Measurements from ENCODE around the gene LHCGR. TPM values are rescaled to one million over a fixed set of nuclear protein-coding genes. Genes with fewer than 3 reads are reported as not detected.

The LHCGR gene
- total and polyA plus RNA-seq, 2 of the 4 experiments (the other 2 are of a cell fraction) = 0.10 to 0.18 TPM

DNA sequence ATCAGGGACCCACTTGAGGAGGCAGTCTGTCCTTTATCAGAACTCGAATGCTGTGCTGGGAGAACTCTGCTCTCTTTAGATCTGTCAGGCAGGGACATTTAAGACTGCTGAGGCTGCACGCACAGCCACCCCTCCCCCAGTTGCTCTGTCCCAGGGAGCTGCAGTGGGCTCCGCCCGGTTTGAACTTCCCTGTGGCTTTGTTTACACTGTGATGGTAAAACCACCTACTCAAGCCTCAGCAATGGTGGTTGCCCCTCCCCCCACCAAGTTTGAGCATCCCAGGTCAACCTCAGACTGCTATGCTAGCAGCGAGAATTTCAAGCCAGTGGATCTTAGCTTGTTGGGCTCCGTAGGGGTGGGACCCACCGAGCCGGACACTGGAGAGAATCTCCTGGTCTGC, 11.8 kb upstream of the LHCGR start:
- Histone ChIP-seq H2BK120ac (ENCODE audit: low read depth, low read length) (no peak overlapping the region), H3K4me2 (ENCODE audit: low read depth, low read length) (no peak overlapping the region), H4K91ac (ENCODE audit: insufficient read depth, low read depth, low read length) (no peak overlapping the region), H3K4ac (ENCODE audit: low read depth, low read length) (no peak overlapping the region), H4K5ac (ENCODE audit: low read depth, low read length) (no peak overlapping the region), H2BK5ac (ENCODE audit: low read depth, low read length, poor library complexity, severe bottlenecking) (no peak overlapping the region), H3K9me3 (ENCODE audit: control insufficient read depth, insufficient read depth, low read length) (no peaks in the 10 kb centered on the region), H3K14ac (replicated peaks; ENCODE audit: low read depth, low read length) (no peak overlapping the region), H3K56ac (ENCODE audit: extremely low read depth, insufficient read depth, low read length) (no peak overlapping the region), H4K8ac (ENCODE audit: low read depth in 2 of 2, low read length in 2 of 2) (no peak overlapping the region), H3K4me1 (ENCODE audit: control insufficient read depth, insufficient read depth, low read length) (no peaks in the 10 kb centered on the region), H2AFZ (replicated peaks; ENCODE audit: low read length, poor library complexity) (no peak overlapping the region), H3K36me3 (ENCODE audit: control insufficient read depth, insufficient read depth, low read length) (no peaks in the 10 kb centered on the region), H3K79me1 (ENCODE audit: low read depth in 1 of 2, low read length in 2 of 2) (no peaks in the 10 kb centered on the region), H2BK15ac (ENCODE audit: low read depth, low read length) (no peak overlapping the region), H3K9ac (ENCODE audit: low read depth, low read length) (no peak overlapping the region), H2AK5ac (ENCODE audit: low read depth, low read length) (no peak overlapping the region), H4K20me1 (ENCODE audit: insufficient read depth, low read length) (no peaks in the 10 kb centered on the region), H3K23ac (ENCODE audit: low read depth, low read length) (no peak overlapping the region), H3K18ac (ENCODE audit: low read depth, low read length) (no peak overlapping the region), H3K27me3 (ENCODE audit: control insufficient read depth, insufficient read depth, low read length) (no peaks in the 10 kb centered on the region), H3K9me1 (ENCODE audit: insufficient read depth, low read length) (no peaks in the 10 kb centered on the region), H3K27ac (ENCODE audit: insufficient read depth, low read length) (no peak overlapping the region), H2AK9ac (replicated peaks; ENCODE audit: low read depth, low read length, poor library complexity) (no peak overlapping the region), H2BK20ac (ENCODE audit: low read depth, low read length) (no peak overlapping the region), H3K4me3 (ENCODE audit: insufficient read depth, low read depth, low read length) (no peak overlapping the region)
- ChIA-PET CTCF (no interaction called here), POLR2A (ENCODE audit: unreplicated experiment) (no interaction called here)
- dilution Hi-C loops (cut with HindIII; ENCODE audit: low sequenced_read_pairs, unreplicated experiment) (no loop called here), in situ Hi-C loops (cut with MboI; ENCODE audit: low sequenced_read_pairs) (no loop called here), intact Hi-C loops (cut with micrococcal nuclease) (no loop called here)
- BruUV-seq (replicated peaks) = no TSS peak
- WGBS, 2 experiments (ENCODE audit: extremely low coverage in 2 of 2, insufficient read length in 1 of 2) = 49% methylated on average over 5 of the region's 8 CpGs; no CpG with 5 or more reads in 1 of the 2 experiments
- no peak for TF ChIP-seq BHLHE40 (IDR thresholded peaks at IDR 0.05; ENCODE audit: low read depth, low read length)
- no peak for TF ChIP-seq NFE2L2 (IDR thresholded peaks at IDR 0.05; ENCODE audit: low read depth, low read length)
- TF ChIP-seq, protein P1, sequence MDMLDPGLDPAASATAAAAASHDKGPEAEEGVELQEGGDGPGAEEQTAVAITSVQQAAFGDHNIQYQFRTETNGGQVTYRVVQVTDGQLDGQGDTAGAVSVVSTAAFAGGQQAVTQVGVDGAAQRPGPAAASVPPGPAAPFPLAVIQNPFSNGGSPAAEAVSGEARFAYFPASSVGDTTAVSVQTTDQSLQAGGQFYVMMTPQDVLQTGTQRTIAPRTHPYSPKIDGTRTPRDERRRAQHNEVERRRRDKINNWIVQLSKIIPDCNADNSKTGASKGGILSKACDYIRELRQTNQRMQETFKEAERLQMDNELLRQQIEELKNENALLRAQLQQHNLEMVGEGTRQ (IDR thresholded peaks at IDR 0.05; ENCODE audit: low read depth, low read length) = no peak
- TF ChIP-seq CEBPB (IDR thresholded peaks at IDR 0.05; ENCODE audit: low read depth, low read length) = no peak
- no peak for TF ChIP-seq MAZ (IDR thresholded peaks at IDR 0.05; ENCODE audit: borderline replicate concordance, low read depth, low read length)
- no peak for TF ChIP-seq CHD1 (IDR thresholded peaks at IDR 0.05; ENCODE audit: low read depth, low read length)
- TF ChIP-seq RFX5 (IDR thresholded peaks at IDR 0.05; ENCODE audit: low read depth, low read length) = no peak
- TF ChIP-seq, protein P2, sequence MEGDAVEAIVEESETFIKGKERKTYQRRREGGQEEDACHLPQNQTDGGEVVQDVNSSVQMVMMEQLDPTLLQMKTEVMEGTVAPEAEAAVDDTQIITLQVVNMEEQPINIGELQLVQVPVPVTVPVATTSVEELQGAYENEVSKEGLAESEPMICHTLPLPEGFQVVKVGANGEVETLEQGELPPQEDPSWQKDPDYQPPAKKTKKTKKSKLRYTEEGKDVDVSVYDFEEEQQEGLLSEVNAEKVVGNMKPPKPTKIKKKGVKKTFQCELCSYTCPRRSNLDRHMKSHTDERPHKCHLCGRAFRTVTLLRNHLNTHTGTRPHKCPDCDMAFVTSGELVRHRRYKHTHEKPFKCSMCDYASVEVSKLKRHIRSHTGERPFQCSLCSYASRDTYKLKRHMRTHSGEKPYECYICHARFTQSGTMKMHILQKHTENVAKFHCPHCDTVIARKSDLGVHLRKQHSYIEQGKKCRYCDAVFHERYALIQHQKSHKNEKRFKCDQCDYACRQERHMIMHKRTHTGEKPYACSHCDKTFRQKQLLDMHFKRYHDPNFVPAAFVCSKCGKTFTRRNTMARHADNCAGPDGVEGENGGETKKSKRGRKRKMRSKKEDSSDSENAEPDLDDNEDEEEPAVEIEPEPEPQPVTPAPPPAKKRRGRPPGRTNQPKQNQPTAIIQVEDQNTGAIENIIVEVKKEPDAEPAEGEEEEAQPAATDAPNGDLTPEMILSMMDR (conservative IDR thresholded peaks at IDR 0.05; ENCODE audit: low read depth, low read length) = no peak
- no peak for TF ChIP-seq RCOR1 (IDR thresholded peaks at IDR 0.05; ENCODE audit: insufficient replicate concordance, low read length)
- TF ChIP-seq POLR2A (IDR thresholded peaks at IDR 0.05; ENCODE audit: low read depth, low read length) = no peak
- TF ChIP-seq, protein P3, sequence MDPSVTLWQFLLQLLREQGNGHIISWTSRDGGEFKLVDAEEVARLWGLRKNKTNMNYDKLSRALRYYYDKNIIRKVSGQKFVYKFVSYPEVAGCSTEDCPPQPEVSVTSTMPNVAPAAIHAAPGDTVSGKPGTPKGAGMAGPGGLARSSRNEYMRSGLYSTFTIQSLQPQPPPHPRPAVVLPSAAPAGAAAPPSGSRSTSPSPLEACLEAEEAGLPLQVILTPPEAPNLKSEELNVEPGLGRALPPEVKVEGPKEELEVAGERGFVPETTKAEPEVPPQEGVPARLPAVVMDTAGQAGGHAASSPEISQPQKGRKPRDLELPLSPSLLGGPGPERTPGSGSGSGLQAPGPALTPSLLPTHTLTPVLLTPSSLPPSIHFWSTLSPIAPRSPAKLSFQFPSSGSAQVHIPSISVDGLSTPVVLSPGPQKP (IDR thresholded peaks at IDR 0.05; ENCODE audit: borderline replicate concordance, low read depth, low read length) = no peak
- no peak for TF ChIP-seq RAD21 (IDR thresholded peaks at IDR 0.05; ENCODE audit: low read length)
- no peak for TF ChIP-seq MXI1 (IDR thresholded peaks at IDR 0.05; ENCODE audit: borderline replicate concordance, low read depth, low read length)
- TF ChIP-seq FOS (IDR thresholded peaks at IDR 0.05; ENCODE audit: low read depth, low read length) = no peak
- TF ChIP-seq MAFK (IDR thresholded peaks at IDR 0.05; ENCODE audit: low read depth, low read length) = no peak
- no peak for TF ChIP-seq SMC3 (IDR thresholded peaks at IDR 0.05; ENCODE audit: low read depth, low read length)
- ATAC-seq (ENCODE audit: low read depth) (no peak), DNase-seq (no peak)
